NOMO-1 (cell line): ENCODE data around the gene ABHD1.

ENCODE experiments used
- DNase-seq, 2 experiments: peaks; one replicate each; lab custom pipeline; 2025; ENCODE audit not compliant: unreplicated experiment in 2 of 2; lab: John Stamatoyannopoulos, UW

Gene ABHD1

DNA sequence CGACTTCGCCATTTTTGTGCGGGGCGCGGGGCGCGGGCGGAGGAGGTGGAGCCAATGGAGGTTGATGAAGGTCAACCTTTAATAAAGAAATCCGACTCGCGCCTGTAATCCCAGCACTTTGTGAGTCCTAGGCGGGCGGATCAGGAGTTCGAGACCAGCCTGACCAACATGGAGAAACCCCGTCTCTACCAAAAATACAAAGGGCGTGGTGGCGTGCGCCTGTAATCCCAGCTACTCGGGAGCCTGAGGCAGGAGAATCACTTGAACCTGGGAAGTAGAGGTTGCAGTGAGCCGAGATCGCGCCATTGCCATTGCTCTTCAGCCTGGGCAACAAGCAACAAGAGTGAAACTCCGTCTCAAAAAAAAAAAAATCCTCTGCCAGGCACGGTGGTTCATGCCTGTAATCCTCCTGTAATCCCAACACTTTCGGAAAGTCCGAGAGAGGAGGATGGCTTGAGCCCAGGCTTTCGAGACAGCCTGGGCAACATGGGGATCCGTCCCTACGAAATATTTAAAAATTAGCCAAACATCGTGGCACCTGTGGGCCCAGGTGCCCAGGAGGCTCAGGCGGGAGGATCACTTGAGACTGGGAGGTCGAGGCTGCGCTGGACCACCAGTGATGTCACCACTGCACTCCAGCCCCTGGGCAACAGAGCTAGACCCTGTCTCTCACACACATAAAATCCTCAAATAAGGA is 11.3 kb downstream of the ABHD1 start:
- DNase-seq, result no peak

DNA sequence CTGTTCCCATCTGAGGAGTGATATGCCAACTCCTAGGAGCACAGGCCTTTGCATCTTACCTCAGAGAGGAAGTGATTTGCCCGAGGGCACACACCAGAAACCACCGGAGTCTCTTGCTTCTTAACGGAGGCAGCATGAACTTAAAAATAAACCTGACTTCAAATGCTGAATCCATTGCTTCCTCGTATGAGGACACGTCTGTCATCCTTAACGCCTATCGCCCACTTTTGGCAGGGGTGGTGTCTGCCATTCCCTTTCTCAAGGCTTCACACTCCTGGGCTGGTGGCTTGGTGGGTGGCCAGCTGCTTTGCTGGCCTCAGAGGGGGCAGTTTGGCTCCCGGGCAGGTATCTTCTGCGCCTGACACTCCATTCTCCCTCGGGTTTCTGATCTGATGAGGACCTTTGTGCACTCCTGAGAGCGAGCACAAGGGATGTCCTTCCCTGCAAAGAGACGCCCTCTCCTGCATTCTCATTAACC is 11.9 kb downstream of the ABHD1 start:
- DNase-seq, result peak in 1 of 2 experiments; percentile 52

DNA sequence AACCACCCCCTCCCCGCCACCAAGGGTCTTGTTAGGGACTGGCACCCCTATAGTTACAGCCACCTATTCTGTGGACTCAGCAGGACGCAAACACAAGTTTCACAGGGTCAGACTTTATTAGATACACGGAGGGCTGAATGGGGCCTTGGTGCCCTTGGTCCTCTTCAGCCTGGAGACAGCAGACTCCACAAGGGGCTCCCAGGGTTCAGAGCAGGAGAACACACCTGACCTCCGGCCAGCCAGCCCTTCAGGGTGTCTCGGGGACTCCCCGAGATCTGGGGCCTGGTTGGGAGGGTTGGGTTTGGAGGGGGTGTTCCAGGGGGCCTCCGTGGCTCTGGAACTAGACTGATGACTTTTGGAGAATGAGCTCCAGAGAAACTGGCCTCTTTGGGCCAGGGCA is 13.1 kb downstream of the ABHD1 start:
- DNase-seq, result no peak

DNA sequence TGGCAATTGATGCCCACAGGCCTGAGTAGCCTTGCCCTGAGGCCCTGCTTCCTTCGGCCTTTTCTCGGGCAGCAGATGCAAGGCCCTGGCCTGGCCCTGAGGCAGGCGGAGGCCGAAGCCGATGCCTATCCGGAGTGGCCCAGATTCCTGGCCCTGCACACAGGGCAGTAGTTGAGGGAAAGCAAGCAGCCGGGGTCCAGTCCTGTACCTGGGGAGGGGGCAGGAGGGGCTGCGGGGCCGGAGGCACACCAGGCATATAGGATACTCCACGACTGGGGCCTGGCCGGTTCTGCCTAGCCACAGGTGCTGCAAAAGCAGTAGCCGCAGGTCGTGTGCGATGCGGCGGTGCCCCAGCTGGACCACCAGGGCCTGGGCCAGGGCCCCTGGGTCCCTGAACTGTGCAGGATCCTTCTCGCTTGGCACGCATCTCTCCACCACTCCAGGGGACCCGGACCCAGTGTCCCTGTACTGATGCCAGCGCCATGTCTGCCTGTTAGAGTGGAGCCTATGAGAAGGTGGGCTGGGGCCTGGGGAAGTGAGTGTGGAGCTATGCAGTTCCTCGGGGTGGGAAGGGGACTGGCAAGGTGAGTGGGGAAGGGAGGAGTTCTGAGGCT is 13.8 kb downstream of the ABHD1 start:
- no peak for DNase-seq

DNA sequence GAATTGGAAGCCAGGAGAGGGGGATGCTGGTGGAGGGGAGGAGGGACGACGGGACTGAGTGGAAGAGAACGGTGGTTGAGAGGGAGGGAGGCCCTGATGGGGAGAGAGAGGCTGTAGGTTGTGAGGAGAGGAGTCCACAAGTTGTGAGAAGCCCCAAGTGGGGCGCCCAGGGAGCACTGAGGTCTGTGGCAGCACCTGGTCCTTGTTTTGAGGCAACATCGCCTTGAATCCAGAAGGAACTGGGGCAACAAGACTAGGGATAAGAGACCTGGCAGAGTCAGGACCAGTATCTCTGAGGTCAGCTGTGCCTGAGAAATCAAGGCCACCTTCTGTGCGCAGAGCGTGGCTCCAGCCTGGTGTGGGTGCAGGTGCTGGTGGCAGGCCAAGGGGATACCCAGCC is 14.5 kb downstream of the ABHD1 start:
- DNase-seq, result no peak

DNA sequence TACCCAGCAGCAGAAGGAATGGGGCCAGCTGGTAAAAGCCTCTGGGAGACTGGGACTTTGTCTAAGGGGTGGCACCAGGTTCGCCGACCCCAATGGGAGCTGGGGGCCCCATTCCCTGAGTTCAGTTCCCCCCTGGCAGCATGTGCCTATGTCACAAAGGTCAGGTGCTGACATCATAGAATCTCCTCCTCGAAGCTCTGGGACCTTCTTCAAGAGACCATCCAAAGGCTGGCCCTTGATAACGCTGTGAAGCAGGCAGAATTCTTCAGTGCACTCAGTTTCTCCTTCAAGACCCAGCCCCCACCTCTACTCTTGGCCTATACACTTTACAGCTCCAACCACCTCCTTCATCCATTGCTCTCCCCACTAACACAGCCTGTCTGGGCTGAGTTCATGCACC is 15.7 kb downstream of the ABHD1 start, which contains the start of gene PRR30:
PRR30 (minus strand) TSS at position 101 of the 400 bp plus-strand sequence. CDS start 1,081 bp downstream, outside the sequence.
- DNase-seq, result no peak

DNA sequence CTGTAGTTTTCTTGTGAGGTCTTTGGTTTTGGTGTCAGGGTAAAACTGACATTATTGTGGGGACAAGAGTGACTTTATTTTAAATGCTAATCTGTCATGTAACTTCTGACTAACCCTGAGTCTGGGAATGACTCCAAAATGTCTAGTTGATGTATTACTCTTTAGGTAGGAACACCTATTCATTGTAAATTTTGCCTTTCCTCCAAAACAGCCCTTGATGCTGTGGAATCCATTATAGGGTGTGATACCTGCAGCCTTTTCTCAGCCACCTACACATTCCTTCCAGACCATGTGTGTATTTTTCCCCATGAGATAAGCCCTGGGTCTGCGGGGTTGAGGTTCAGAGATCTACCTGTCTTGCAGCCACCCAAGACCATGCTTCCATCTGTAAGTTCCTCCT is 19.7 kb downstream of the ABHD1 start:
- no peak for DNase-seq

DNA sequence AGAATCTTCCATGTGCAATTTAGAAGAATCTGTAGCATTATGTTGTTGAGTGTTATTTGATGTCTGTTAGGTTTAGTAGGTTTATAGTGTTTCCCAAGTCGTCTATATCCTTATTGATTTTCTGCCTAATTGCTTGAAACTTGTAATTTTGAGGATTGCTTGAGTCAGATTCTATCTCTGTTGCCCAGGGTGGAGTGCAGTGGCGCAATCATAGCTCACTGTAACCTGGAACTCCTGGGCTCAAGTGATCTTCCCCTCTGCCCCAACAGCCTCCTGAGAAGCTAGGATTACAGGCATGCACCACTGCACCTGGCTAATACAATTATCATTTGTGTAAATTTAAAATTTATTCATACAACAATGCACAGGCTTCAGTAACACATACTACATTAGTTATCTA is 22.1 kb downstream of the ABHD1 start:
- no peak for DNase-seq

DNA sequence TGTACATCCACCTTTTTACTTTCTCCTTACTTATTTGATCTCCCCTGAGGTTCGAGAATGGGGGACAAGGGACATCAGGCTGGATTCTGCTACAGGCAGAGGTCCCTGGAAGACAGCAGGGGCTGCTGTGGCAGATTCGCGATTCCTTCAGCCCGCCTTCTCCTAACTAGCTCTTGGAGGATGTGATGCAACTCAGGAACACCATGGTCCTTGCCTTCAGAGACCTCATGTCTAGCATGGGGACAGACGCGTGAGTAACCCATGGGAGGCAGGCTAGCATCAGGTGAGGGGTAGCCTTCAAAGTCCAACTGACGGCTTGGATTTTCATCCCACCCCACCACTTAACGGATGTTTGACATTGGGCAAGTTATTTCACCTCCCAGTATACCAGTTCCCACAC is 24.3 kb downstream of the ABHD1 start:
- no peak for DNase-seq

DNA sequence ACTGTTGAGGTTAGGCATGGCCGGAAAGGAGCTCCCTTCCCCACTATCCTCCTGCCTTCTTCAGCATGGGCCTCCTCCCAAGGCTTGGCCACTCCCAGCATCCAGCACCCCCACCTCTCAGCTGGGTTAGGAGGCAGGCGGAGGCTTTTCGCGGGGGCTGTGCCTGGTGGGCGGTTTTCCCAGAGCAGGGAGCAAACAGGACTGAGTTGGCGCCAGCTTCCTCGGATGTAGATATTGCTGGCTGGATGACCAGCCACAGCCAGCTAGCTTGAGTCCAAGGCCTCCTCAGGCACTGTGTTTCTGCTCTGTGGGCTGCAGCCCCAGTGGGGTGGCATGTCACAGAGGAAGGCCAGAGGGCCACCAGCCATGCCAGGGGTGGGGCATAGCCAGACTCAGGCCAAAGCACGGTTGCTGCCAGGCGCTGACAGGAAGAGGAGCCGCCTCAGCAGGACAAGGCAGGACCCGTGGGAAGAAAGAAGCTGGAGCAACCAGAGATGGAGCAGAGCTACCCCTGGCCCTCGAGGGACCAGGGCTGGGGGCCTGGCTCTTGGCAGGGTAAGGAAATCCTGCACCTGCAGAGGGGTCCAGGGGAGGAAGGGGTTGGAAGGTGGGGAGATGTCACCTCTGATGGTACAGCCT is 25.3 kb downstream of the ABHD1 start, which contains the start of gene TCF23:
TCF23 (plus strand) TSS at position 204 of the 639 bp plus-strand sequence; CDS start at position 334, 130 bp downstream.
- DNase-seq, result no peak

DNA sequence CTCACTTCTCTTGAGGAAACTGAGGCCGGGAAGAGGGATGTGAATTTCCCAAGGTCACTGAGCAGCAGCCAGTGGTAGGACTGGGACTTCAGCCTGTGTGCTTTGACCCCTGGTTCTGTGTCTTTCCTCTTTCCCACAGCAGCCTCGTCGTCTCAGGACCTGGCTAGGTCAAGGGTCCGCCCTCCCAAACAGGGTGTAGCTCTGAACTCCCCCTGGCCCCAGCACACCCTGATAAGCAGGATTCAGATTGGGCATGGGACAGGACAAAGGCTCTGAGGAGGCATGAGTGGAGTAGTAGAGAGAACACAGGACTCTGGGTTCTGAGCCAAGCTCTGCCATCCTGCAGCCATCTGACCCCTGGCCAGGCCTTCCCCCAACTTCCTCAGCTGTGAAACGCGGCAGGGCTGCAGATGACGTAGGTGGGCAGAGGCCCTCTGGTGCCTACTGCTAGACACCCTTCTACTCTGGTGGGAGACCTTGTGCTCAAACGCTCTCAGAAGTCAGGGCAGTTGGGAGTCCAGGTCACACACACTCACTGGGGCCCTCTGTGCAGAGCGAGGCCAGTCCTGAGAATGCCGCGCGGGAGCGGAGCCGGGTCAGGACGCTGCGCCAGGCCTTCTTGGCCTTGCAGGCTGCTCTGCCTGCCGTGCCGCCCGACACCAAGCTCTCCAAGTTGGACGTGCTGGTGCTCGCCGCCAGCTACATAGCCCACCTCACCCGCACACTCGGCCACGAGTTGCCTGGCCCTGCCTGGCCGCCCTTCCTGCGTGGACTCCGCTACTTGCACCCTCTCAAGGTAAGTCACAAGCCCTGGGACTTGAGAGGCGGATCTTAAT is 26.2 kb downstream of the ABHD1 start:
- no peak for DNase-seq

DNA sequence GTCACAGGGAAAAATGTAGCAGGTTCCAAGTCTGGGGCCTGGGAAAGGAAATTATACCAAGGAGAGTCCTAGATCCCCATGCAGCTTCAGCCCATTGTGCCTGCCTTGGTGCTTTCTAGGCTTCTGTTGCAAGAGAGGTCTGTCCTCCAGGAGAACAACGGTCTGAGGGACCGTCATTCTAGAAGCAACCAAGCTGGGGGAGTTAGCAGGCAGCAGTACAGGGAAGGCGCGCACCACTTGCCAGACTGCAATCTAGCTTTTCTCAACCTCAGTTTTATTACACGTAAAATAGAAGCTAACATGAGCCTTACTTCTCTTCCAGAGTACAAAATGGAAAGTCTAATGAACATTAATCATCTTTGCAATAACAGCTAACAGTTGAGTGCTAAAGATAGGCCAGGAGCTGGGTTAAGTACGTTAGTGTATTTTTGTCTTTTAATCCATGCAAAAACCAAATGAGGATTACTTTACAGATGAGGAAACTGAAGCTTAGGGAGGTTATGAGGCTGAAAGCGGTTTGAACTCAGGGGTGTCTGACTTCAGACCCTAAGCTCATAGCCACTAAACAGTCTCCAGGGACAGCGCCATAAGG is 27.1 kb downstream of the ABHD1 start:
- peak; percentile 27 to 54 for DNase-seq

DNA sequence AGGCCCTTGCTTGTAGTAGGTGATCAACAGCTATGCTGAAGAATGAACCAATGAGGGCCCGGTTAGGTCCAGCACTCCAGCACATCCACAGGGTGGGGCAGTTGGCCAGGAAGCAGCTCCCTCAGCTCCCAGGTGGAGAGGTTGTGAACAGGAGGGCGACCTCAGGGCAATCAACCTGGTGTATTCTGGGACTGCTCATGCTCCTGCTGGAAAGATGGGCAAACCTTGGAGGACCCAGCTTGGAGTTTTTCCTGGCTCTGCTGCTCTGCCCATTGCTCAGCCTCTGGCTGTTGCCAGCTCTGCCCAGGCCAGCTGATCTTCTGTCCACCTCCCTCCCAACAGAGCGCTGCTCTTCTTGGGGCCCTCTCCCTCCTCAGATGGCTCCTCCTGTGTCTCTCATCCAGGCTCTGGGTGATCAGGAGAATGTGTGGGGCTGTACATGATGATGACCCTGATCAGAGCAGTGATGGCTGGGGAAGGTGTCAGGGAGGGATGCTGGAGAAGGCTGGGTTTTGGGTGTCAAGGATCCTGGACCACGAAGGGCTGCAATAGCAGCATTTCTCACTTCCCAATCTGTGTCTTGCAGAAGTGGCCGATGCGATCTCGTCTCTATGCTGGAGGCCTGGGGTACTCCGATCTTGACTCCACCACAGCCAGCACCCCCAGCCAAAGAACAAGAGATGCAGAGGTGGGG is 28.6 kb downstream of the ABHD1 start:
- DNase-seq, result no peak

DNA sequence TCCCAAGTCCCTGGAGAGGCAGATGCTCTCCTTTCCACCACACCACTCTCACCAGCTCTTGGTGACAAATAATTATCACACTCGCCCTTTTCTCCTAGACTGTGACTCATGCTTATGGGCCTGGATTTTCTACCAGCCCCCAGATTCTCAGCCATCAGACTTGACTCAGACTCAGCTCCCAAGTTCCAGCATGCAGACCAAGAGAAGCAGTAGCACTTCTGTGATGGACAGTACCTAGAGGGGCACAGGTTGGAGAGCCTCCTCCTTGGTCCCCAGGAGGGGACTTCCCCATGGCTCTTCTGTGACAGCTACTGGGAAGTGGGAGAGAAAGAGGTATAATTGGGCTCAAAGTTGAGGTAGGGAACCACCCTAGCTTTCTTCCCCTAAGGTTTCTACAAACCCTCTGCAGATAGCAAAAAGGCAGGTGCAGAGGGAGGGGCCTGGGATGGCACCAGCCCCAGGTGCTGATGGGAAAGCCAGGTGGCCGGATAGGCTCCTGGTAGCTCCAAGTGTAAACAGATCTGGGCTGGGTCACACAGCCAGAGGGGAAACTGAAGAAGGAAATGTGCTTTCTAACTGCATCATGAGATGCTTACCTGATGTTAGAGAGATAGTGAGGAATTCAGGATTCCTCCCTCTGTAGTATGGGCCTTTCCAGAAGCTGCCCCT is 29.3 kb downstream of the ABHD1 start:
- no peak for DNase-seq

DNA sequence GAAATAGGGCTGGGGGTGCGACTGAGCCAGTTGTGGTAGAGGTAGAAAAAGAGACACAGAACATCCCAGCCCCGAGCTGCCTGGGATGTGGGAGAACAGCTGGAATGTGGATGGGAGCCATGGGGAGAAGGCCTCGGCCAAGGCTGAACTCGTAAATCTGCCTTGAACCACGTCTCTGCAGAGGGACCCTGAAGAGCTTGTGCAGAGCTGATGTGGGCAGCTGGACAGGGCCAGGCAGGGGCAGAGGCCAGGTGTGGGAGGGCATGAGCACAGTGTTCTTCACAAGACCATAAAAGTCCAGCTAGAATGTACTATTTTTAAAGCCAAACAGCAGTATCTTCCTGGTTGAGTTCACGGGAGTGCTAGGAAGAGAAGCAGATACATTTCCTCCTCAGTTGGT is 30.9 kb downstream of the ABHD1 start:
- no peak for DNase-seq

DNA sequence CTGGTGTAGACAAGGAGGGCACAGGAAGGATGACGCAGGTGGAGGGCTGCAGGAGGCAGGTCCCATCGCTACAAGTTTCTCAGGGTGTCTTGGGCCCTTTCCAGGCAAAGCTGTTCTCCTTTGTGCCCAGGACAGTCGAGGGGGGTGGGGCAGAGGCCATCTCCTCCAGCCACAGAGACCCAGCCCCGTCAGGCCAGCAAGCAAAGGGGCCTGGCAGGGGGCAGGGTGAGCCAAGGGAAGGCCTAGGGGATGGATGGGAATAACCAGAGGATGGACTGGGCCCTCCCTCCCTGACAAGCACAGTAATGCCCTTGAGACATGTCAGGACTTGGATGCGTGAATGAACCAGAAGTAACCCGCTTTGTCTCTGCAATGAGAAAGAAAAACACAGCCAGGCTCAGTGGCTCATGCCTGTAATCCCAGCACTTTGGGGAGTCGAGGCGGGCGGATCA is 31.5 kb downstream of the ABHD1 start:
- no peak for DNase-seq

DNA sequence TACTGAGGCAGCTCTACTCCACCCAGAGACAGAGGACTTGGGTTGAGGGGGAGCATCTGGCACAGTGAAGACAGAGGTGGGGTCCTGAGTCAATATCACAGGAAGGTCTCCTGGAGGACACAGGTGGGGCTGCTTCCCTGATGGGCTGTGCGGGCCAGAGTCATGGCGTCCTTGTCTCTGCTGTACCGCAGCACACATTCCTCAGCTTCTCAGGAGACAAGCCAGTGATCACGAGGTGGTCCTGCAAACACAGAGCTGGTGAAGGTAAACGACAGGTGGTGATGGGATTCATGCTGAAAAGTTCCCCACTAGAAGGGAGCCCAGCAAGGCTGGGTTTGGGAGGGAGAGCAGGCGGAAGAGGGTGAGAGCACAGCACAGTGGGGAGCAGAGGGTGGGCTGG is 34.9 kb downstream of the ABHD1 start:
- no peak for DNase-seq

DNA sequence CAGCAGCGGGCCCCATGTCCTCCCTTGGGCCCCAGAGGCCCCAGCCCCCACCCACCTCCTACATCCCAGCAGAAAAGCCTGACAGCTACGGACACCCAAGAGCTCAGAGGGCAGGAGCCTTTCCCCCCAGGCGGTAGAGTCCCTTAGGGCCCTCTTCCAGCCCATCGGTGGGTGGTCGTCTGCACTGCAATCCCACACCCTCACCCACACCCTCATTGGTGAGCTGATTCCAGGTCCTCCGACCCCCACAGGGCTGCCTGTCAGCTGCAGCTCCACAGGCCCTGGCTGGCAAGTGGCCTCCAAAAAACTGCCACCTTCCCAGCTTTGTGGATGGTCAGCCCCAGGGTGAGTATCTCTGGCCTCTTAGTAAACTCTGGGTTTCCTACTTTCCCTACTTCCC is 35.7 kb downstream of the ABHD1 start:
- DNase-seq, result no peak

DNA sequence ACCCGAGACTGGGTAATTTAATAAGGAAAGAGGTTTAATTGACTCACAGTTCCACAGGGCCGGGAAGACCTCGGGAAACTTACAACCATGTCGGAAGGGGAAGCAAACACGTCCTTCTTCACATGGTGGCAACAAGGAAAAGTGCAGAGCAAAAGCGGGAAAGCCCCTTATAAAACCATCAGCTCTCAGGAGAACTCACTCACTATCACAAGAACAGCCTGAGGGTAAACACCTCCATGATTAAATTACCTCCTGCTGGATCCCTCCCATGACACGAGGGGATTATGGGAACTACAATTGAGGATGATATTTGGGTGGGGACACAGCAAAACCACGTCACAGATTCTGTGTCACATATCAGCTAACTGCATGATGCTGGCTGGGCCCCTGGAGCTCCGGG is 36.6 kb downstream of the ABHD1 start:
- DNase-seq, result no peak
